Caco-2 (cell line): Measurements from ENCODE around the gene CAMSAP1. TPM values are rescaled to one million over a fixed set of nuclear protein-coding genes. Genes with fewer than 3 reads are reported as not detected.

Source experiments
- BruUV-seq: library from RNA; stranded (reverse); fragments of 400-500 nt; replicated peaks from 2 replicates; lab custom pipeline; 2021; lab: Mats Ljungman, UMichigan
- CTCF ChIA-PET: fragments of 300-600 bp; sonication (Branson Sonifier 250); formaldehyde crosslinking; loops from one replicate; lab custom pipeline; 2022; ENCODE audit warnings: antibody characterized with exemption; lab: Charles Lee
- POLR2A ChIA-PET: fragments of 300-600 bp; sonication (Branson Sonifier 250); formaldehyde crosslinking; loops from one replicate; lab custom pipeline; 2022; ENCODE audit warnings: antibody characterized with exemption; lab: Charles Lee
- DNase-seq, 2 experiments: peaks; one replicate each; pipeline versions ENCODE4 v3.0.0 to v3.0.0-alpha.2; 2020 to 2022
- H3K27me3 ChIP-seq: replicated peaks from 2 replicates; pipeline ENCODE4 v1.6.0; 2011; ENCODE audit warnings: low read length; ENCODE audit not compliant: control insufficient read depth, insufficient read depth
- H3K36me3 ChIP-seq: 2 replicates; pipeline ENCODE4 v1.5.1; 2011; ENCODE audit warnings: low read length; ENCODE audit not compliant: control insufficient read depth, insufficient read depth
- H3K4me1 ChIP-seq: fragments of 250-450 bp; sonication (Bioruptor Pico); 2 replicates; pipeline ENCODE4 v1.5.1; 2020; ENCODE audit warnings: mild to moderate bottlenecking
- H3K4me3 ChIP-seq: 2 replicates; pipeline ENCODE4 v1.5.1; 2011; ENCODE audit warnings: low read depth, mild to moderate bottlenecking, control low read depth, low read length
- H3K9me3 ChIP-seq: fragments of 250-450 bp; sonication (Bioruptor Pico); 2 replicates; pipeline ENCODE4 v1.5.1; 2020; ENCODE audit warnings: mild to moderate bottlenecking, moderate library complexity
- H3K27ac Mint-ChIP-seq: one replicate; pipeline ENCODE4 v1.8.0; 2022; ENCODE audit warnings: mixed read lengths; ENCODE audit not compliant: unreplicated experiment
- H3K27me3 Mint-ChIP-seq: one replicate; pipeline ENCODE4 v1.8.0; 2022; ENCODE audit warnings: mixed read lengths; ENCODE audit not compliant: insufficient read depth, unreplicated experiment
- H3K36me3 Mint-ChIP-seq: one replicate; pipeline ENCODE4 v1.8.0; 2022; ENCODE audit warnings: mild to moderate bottlenecking, mixed read lengths; ENCODE audit not compliant: insufficient read depth, unreplicated experiment
- H3K4me1 Mint-ChIP-seq: one replicate; pipeline ENCODE4 v1.8.0; 2022; ENCODE audit warnings: low read depth, mixed read lengths; ENCODE audit not compliant: unreplicated experiment
- H3K4me3 Mint-ChIP-seq: one replicate; pipeline ENCODE4 v1.8.0; 2022; ENCODE audit warnings: mild to moderate bottlenecking, moderate library complexity, mixed read lengths; ENCODE audit not compliant: unreplicated experiment
- H3K9me3 Mint-ChIP-seq: one replicate; pipeline ENCODE4 v1.8.0; 2022; ENCODE audit warnings: mixed read lengths; ENCODE audit not compliant: unreplicated experiment
- CTCF ChIP-seq, 2 experiments: fragments of 200-600 bp in 1 of 2; IDR thresholded peaks; 1 replicate in 1 of 2; 2 replicates in 1 of 2; pipeline versions ENCODE4 v1.5.1 to v1.8.0; 2011 to 2022; ENCODE audit warnings: antibody characterized with exemption in 1 of 2, control low read depth in 1 of 2, inconsistent platforms in 1 of 2, low read depth in 1 of 2, low read length in 1 of 2, mild to moderate bottlenecking in 1 of 2, moderate library complexity in 1 of 2; ENCODE audit not compliant: insufficient read depth in 1 of 2, severe bottlenecking in 1 of 2, unreplicated experiment in 1 of 2
- intact Hi-C: fragments of 100-400 bp; cut with micrococcal nuclease; formaldehyde crosslinking; loops from one replicate; pipeline ENCODE4 v1.10.0; 2022; ENCODE audit not compliant: unreplicated experiment
- total RNA-seq: library from RNA; stranded (reverse); gene quantifications from 2 replicates; pipeline ENCODE4 v1.2.3, GENCODE V29; 2022

CAMSAP1 gene
- total RNA-seq, 1 experiment from 2014 or later: 31.3 TPM

- DNase-seq: no peak
- Histone ChIP-seq H3K4me3 (no peak overlapping the region), H3K36me3 (no peaks in the 10 kb centered on the region), H3K4me1 (peaks cover under 1% of the 10 kb centered on the region), H3K27me3 (no peaks in the 10 kb centered on the region), H3K9me3 (no peaks in the 10 kb centered on the region)
- ChIA-PET CTCF (no interaction called here), POLR2A (no interaction called here)
- no peaks in the 10 kb centered on the region for H3K27me3 Mint-ChIP-seq
- BruUV-seq: no TSS peak
- intact Hi-C loops: no loop called here
- no peak overlapping the region for H3K4me3 Mint-ChIP-seq
- no peaks in the 10 kb centered on the region for H3K4me1 Mint-ChIP-seq
- H3K36me3 Mint-ChIP-seq: peaks cover 7% of the 10 kb centered on the region
- no peak for TF ChIP-seq CTCF (IDR thresholded peaks at IDR 0.05; ENCODE audit: insufficient read depth in 1 of 2, low read depth in 1 of 2, low read length in 1 of 2, severe bottlenecking in 1 of 2, unreplicated experiment in 1 of 2)
- H3K27ac Mint-ChIP-seq: no peak overlapping the region
- H3K9me3 Mint-ChIP-seq: no peaks in the 10 kb centered on the region
These were observed 113.3 kb downstream of the CAMSAP1 start for GRCh38 chr9:135794057-135794335.

GRCh38 chr9:135793221-135794056, 113.9 kb downstream of the CAMSAP1 start:
- intact Hi-C loops: no loop called here
- CTCF ChIA-PET: no interaction called here

More at GRCh38 chr9:135793221-135794056, 113.9 kb downstream of the CAMSAP1 start:
- H3K9me3 ChIP-seq: no peaks in the 10 kb centered on the region
- Mint-ChIP-seq H3K36me3 (peaks cover 7% of the 10 kb centered on the region), H3K4me3 (no peak overlapping the region), H3K4me1 (no peaks in the 10 kb centered on the region), H3K27me3 (no peaks in the 10 kb centered on the region), H3K27ac (no peak overlapping the region), H3K9me3 (no peaks in the 10 kb centered on the region)
- peaks cover 6% of the 10 kb centered on the region for H3K4me1 ChIP-seq
- H3K36me3 ChIP-seq: no peaks in the 10 kb centered on the region
- no peak for TF ChIP-seq CTCF (IDR thresholded peaks at IDR 0.05; ENCODE audit: insufficient read depth in 1 of 2, low read depth in 1 of 2, low read length in 1 of 2, severe bottlenecking in 1 of 2, unreplicated experiment in 1 of 2)
- no peak overlapping the region for H3K4me3 ChIP-seq
- no peak for DNase-seq
- H3K27me3 ChIP-seq: no peaks in the 10 kb centered on the region
- BruUV-seq: no TSS peak
- POLR2A ChIA-PET: no interaction called here
